GM12878 (cell line): Measurements from ENCODE around the gene TRRAP. TPM values are rescaled to one million over a fixed set of nuclear protein-coding genes. Genes with fewer than 3 reads are reported as not detected.

Source experiments
- ATAC-seq: fragments of 200-7000 bp; cut with Tn5 transposase; 3 replicates; pipeline ENCODE4 v1.9.1; 2020; ENCODE audit warnings: mild to moderate bottlenecking, moderate library complexity
- BruUV-seq: library from RNA; stranded (reverse); fragments of 400-500 nt; replicated peaks from 2 replicates; lab custom pipeline; 2021; lab: Mats Ljungman, UMichigan
- CTCF ChIA-PET: fragments of 300-600 bp; sonication (Branson Sonifier 250); formaldehyde crosslinking; extraction: SDS; loops from one replicate; lab custom pipeline; 2021; ENCODE audit warnings: inconsistent platforms; lab: Yijun Ruan, JAX
- POLR2A ChIA-PET: fragments of 350-600 bp; formaldehyde crosslinking; extraction: SDS; loops from one replicate; lab custom pipeline; 2021; ENCODE audit warnings: inconsistent platforms; lab: Charles Lee
- RAD21 ChIA-PET: fragments of 300-600 bp; sonication (Branson Sonifier 250); formaldehyde crosslinking; loops from one replicate; lab custom pipeline; 2023; ENCODE audit warnings: antibody characterized with exemption; ENCODE audit not compliant: unreplicated experiment; lab: Charles Lee
- SMC1A ChIA-PET: fragments of 300-600 bp; sonication (Branson Sonifier 250); formaldehyde crosslinking; loops from one replicate; lab custom pipeline; 2023; ENCODE audit not compliant: unreplicated experiment, uncharacterized antibody; lab: Charles Lee
- DNase-seq: peaks from one replicate; pipeline ENCODE4 v3.0.0-alpha.2; 2011; ENCODE audit warnings: low read depth, low spot score
- FAIRE-seq: peaks from 3 replicates; lab custom pipeline; 2011; peaks lifted over from hg19 to GRCh38; lab: Jason Lieb, UNC
- H2AFZ ChIP-seq: 2 replicates; pipeline ENCODE4 v1.6.0; 2011; ENCODE audit warnings: low read depth, low read length, control low read depth; ENCODE audit not compliant: control insufficient read depth
- H3K27ac ChIP-seq: 2 replicates; pipeline ENCODE4 v1.5.1; 2011; ENCODE audit warnings: control low read depth; ENCODE audit not compliant: control insufficient read depth, insufficient read depth
- H3K27me3 ChIP-seq, 2 experiments: replicated peaks in 1 of 2; 2 replicates each; pipeline versions ENCODE4 v1.6.0 to v1.6.1; 2011; ENCODE audit warnings: low read length in 1 of 2; ENCODE audit not compliant: control insufficient read depth in 2 of 2, insufficient read depth in 2 of 2
- H3K36me3 ChIP-seq, 2 experiments: 2 replicates each; pipeline ENCODE4 v1.5.1; 2011; ENCODE audit warnings: low read length in 1 of 2; ENCODE audit not compliant: control insufficient read depth in 2 of 2, insufficient read depth in 2 of 2
- H3K4me1 ChIP-seq: 2 replicates; pipeline ENCODE4 v1.6.1; 2011; ENCODE audit warnings: mild to moderate bottlenecking, low read length, moderate library complexity, mixed read lengths; ENCODE audit not compliant: control insufficient read depth, insufficient read depth
- H3K4me2 ChIP-seq: 2 replicates; pipeline ENCODE4 v1.6.0; 2011; ENCODE audit warnings: control low read depth; ENCODE audit not compliant: control insufficient read depth, insufficient read depth
- H3K4me3 ChIP-seq: fragments of 200-600 bp; sonication (generic); 2 replicates; pipeline ENCODE4 v1.5.1; 2016
- H3K79me2 ChIP-seq: 2 replicates; pipeline ENCODE4 v1.6.0; 2011; ENCODE audit warnings: low read length; ENCODE audit not compliant: control insufficient read depth, insufficient read depth
- H3K9ac ChIP-seq: 2 replicates; pipeline ENCODE4 v1.8.0; 2011; ENCODE audit warnings: low read length, control low read depth, mixed read lengths; ENCODE audit not compliant: control insufficient read depth, insufficient read depth
- H3K9me3 ChIP-seq: replicated peaks from 3 replicates; pipeline ENCODE4 v1.5.1; 2011; ENCODE audit warnings: mild to moderate bottlenecking, low read length; ENCODE audit not compliant: control insufficient read depth, insufficient read depth
- H4K20me1 ChIP-seq: 2 replicates; pipeline ENCODE4 v1.6.0; 2011; ENCODE audit not compliant: control insufficient read depth, insufficient read depth
- ATF3 ChIP-seq: IDR thresholded peaks from 2 replicates; pipeline ENCODE4 v1.6.1; 2011; ENCODE audit warnings: low read depth, mild to moderate bottlenecking, low read length, moderate library complexity, borderline replicate concordance; ENCODE audit errors: extremely low read depth
- BACH1 ChIP-seq: fragments of 450-650 bp; IDR thresholded peaks from 2 replicates; pipeline ENCODE4 v1.6.1; 2017; ENCODE audit warnings: mild to moderate bottlenecking, borderline replicate concordance
- CBX3 ChIP-seq: fragments of 200-600 bp; sonication (generic); IDR thresholded peaks from 2 replicates; pipeline ENCODE4 v1.6.1; 2016; ENCODE audit warnings: low read depth, borderline replicate concordance
- CHD4 ChIP-seq: fragments of 200-600 bp; sonication (generic); IDR thresholded peaks from 2 replicates; pipeline ENCODE4 v1.6.1; 2016; ENCODE audit warnings: mild to moderate bottlenecking
- CREM ChIP-seq: IDR thresholded peaks from 2 replicates; pipeline ENCODE4 v1.6.1; 2014; ENCODE audit warnings: antibody characterized with exemption, low read depth
- FOXK2 ChIP-seq: fragments of 450-650 bp; IDR thresholded peaks from 2 replicates; pipeline ENCODE4 v1.6.1; 2017; ENCODE audit warnings: mild to moderate bottlenecking, moderate library complexity
- GABPA ChIP-seq: IDR thresholded peaks from 2 replicates; pipeline ENCODE4 v1.6.1; 2014; ENCODE audit warnings: antibody characterized with exemption, low read depth, mild to moderate bottlenecking, inconsistent platforms
- IKZF2 ChIP-seq, 2 experiments: fragments of 450-650 bp; IDR thresholded peaks; 2 replicates each; pipeline ENCODE4 v1.6.1; 2017; ENCODE audit warnings: mild to moderate bottlenecking in 2 of 2, moderate library complexity in 2 of 2
- IRF4 ChIP-seq: IDR thresholded peaks from 2 replicates; pipeline ENCODE4 v1.6.1; 2011; ENCODE audit warnings: low read depth, low read length
- MLLT1 ChIP-seq: fragments of 450-650 bp; IDR thresholded peaks from 2 replicates; pipeline ENCODE4 v1.6.1; 2016; ENCODE audit warnings: mild to moderate bottlenecking
- NFYA ChIP-seq: IDR thresholded peaks from 2 replicates; pipeline ENCODE4 v1.6.1; 2011; ENCODE audit warnings: low read depth, mild to moderate bottlenecking, low read length, improper control_type of control experiment, borderline replicate concordance
- POLR2AphosphoS5 ChIP-seq: IDR thresholded peaks from 2 replicates; pipeline ENCODE4 v1.6.1; 2011; ENCODE audit warnings: mild to moderate bottlenecking, low read length, inconsistent platforms
- RELB ChIP-seq: fragments of 450-650 bp; IDR thresholded peaks from 2 replicates; pipeline ENCODE4 v1.6.1; 2017; ENCODE audit warnings: low read depth, mild to moderate bottlenecking, moderate library complexity
- RUNX3 ChIP-seq: IDR thresholded peaks from 2 replicates; pipeline ENCODE4 v1.6.1; 2012; ENCODE audit warnings: low read length, inconsistent platforms
- SP1 ChIP-seq: IDR thresholded peaks from one replicate; pipeline ENCODE4 v1.6.1; 2011; ENCODE audit warnings: low read depth, low read length
- SPI1 ChIP-seq: IDR thresholded peaks from 2 replicates; pipeline ENCODE4 v1.6.1; 2011; ENCODE audit warnings: low read depth, mild to moderate bottlenecking, low read length, moderate library complexity, borderline replicate concordance; ENCODE audit not compliant: insufficient read depth
- SREBF1 ChIP-seq: IDR thresholded peaks from 2 replicates; pipeline ENCODE4 v1.6.1; 2012; ENCODE audit warnings: mild to moderate bottlenecking, low read length
- WGBS: methylation state at CpG from one replicate; pipeline ENCODE4 v1.1.6; 2016; ENCODE audit warnings: low lambda C conversion rate; ENCODE audit not compliant: insufficient replicate concordance, insufficient coverage; ENCODE audit errors: missing lambda C conversion rate; 5-methylcytosine and 5-hydroxymethylcytosine counted together
- in situ Hi-C: fragments of 300-500 bp; cut with MboI; formaldehyde crosslinking; loops from 9 replicates; pipeline ENCODE4 v1.14.3; 2018; ENCODE audit warnings: mixed read lengths
- intact Hi-C: fragments of 100-400 bp; cut with micrococcal nuclease; formaldehyde crosslinking; loops from one replicate; pipeline ENCODE4 v1.14.2; 2022; ENCODE audit not compliant: unreplicated experiment
- polyA plus RNA-seq, 11 experiments: library from polyadenylated mRNA; depleted of rRNA in 4 of 11; unstranded in 6 of 11; stranded (reverse) in 5 of 11; fragments of >200 nt; fragmentation: Nextera tagmentation in 4 of 11; fragmentation: Illumina TruSeq in 1 of 11; extraction: Ambion mirVana in 4 of 11; extraction: Trizol in 1 of 11; gene quantifications; 1 replicate in 1 of 11; 2 replicates in 10 of 11; pipeline versions ENCODE4 v1.2.1 to v1.2.3, GENCODE V29; 2011 to 2016; ENCODE audit warnings: inconsistent platforms in 2 of 11, missing spikeins in 2 of 11, low read depth in 1 of 11
- total RNA-seq, 4 experiments: library from RNA; depleted of rRNA in 3 of 4; stranded (reverse); fragments of >200 nt in 3 of 4; fragmentation: Illumina TruSeq in 1 of 4; extraction: Trizol in 1 of 4; gene quantifications; 2 replicates each; pipeline versions ENCODE4 v1.2.1 to v1.2.3, GENCODE V29; 2013 to 2021

TRRAP gene
- total and polyA plus RNA-seq, 10 of the 15 experiments (the other 5 are each of a cell fraction or from before 2014, with no cell fraction given): 1.1 to 39.3 (median 8.5) TPM

GRCh38 chr7:98944386-98944785, 66.1 kb downstream of the TRRAP start:
- H3K27me3 ChIP-seq: no peaks in the 10 kb centered on the region
- WGBS: 74% methylated on average over 4 of the region's 4 CpGs
- H3K4me2 ChIP-seq: no peak overlapping the region
- FAIRE-seq: no peak
- ChIA-PET POLR2A (no interaction called here), SMC1A (interaction anchor here (1.3 to 1.7 kb wide), 2 partner anchors 12 kb away, joined by 3 to 6 read pairs; no protein-coding TSS in a partner anchor), CTCF (no interaction called here), RAD21 (no interaction called here)
- ATAC-seq: no peak
- H2AFZ ChIP-seq: no peak overlapping the region
- no peaks in the 10 kb centered on the region for H4K20me1 ChIP-seq
- no peak overlapping the region for H3K9ac ChIP-seq
- H3K4me3 ChIP-seq: no peak overlapping the region
- DNase-seq: no peak
- H3K9me3 ChIP-seq: no peaks in the 10 kb centered on the region
- intact Hi-C loops (no loop called here), in situ Hi-C loops (no loop called here)
- H3K79me2 ChIP-seq: no peaks in the 10 kb centered on the region
- BruUV-seq: no TSS peak
- peaks cover 22 to 42% of the 10 kb centered on the region in 2 experiments for H3K36me3 ChIP-seq
- no peaks in the 10 kb centered on the region for H3K4me1 ChIP-seq
- no peak overlapping the region for H3K27ac ChIP-seq
- TF ChIP-seq SPI1 (no peak), BACH1 (no peak), GABPA (no peak), IKZF2 (IDR thresholded peaks at IDR 0.05) (no peak), RUNX3 (no peak), CBX3 (no peak), IRF4 (no peak), CHD4 (no peak), NFYA (no peak), MLLT1 (no peak), FOXK2 (no peak), CREM (no peak), SP1 (no peak), POLR2AphosphoS5 (no peak), ATF3 (no peak), SREBF1 (no peak), RELB (no peak)
